ENCODE data around the gene NRP1.
A peak's percentile ranks its signal among the peaks of the same experiment; 100 is the strongest.

The NRP1 gene

GRCh38 chr10:33350041-33350440, 15.6 kb upstream of the NRP1 start:
- DNase-seq: no peak

- DNase-seq: no peak
Observed at GRCh38 chr10:33349268-33349667, 14.8 kb upstream of the NRP1 start.

GRCh38 chr10:33347211-33347610, 12.7 kb upstream of the NRP1 start:
- DNase-seq: no peak

GRCh38 chr10:33345236-33345635, 10.8 kb upstream of the NRP1 start:
- DNase-seq: no peak

GRCh38 chr10:33344676-33345075, 10.2 kb upstream of the NRP1 start:
- DNase-seq: no peak

- DNase-seq: no peak
Observed at GRCh38 chr10:33341637-33342036, 7.2 kb upstream of the NRP1 start.

GRCh38 chr10:33337326-33337957, 3.0 kb upstream of the NRP1 start:
- peak in 10 of 56 donors; percentile 11 to 61 (median 27) for DNase-seq

- DNase-seq: peak in 27 of 56 donors; percentile 3 to 61 (median 32)
Observed at GRCh38 chr10:33336582-33337325, 2.3 kb upstream of the NRP1 start.

- peak in 25 of 56 donors; percentile 8 to 57 (median 27) for DNase-seq
Observed at GRCh38 chr10:33335801-33336581, 1.5 kb upstream of the NRP1 start.

- DNase-seq: peak in 1 of 56 donors; percentile 59
Observed at GRCh38 chr10:33335551-33335800, 1.0 kb upstream of the NRP1 start.

GRCh38 chr10:33334805-33335550, 511 bp upstream of the NRP1 start:
- DNase-seq: peak in 43 of 56 donors; percentile 15 to 77 (median 51)

GRCh38 chr10:33333260-33334101, 986 bp downstream of the NRP1 start:
- DNase-seq: peak in 2 of 56 donors; percentile 22 to 47

- DNase-seq: peak in 2 of 56 donors; percentile 14 to 19
Observed at GRCh38 chr10:33332183-33333065, 2.0 kb downstream of the NRP1 start.

- DNase-seq: no peak
Observed at GRCh38 chr10:33331379-33331694, 3.1 kb downstream of the NRP1 start.

GRCh38 chr10:33330543-33331378, 3.7 kb downstream of the NRP1 start:
- peak in 55 of 56 donors; percentile 10 to 88 (median 59) for DNase-seq

GRCh38 chr10:33329178-33329577, 5.3 kb downstream of the NRP1 start:
- DNase-seq: no peak

GRCh38 chr10:33328253-33328652, 6.2 kb downstream of the NRP1 start:
- no peak for DNase-seq

- DNase-seq: no peak
Observed at GRCh38 chr10:33327751-33328150, 6.7 kb downstream of the NRP1 start.

GRCh38 chr10:33326933-33327332, 7.5 kb downstream of the NRP1 start:
- no peak for DNase-seq
